H1 (cell line): ENCODE data around the gene CTNNA3. TPM values are rescaled to one million over a fixed set of nuclear protein-coding genes. Genes with fewer than 3 reads are reported as not detected.

Experiments used
- CTCF ChIA-PET: fragments of 300-600 bp; sonication (Branson Sonifier 250); formaldehyde crosslinking; loops from one replicate; lab custom pipeline; 2021; ENCODE audit not compliant: partially characterized antibody; lab: Charles Lee
- POLR2A ChIA-PET: fragments of 300-600 bp; sonication (Branson Sonifier 250); formaldehyde crosslinking; loops from one replicate; lab custom pipeline; 2021; ENCODE audit warnings: inconsistent platforms; ENCODE audit not compliant: partially characterized antibody; lab: Charles Lee
- DNase-seq, 2 experiments: peaks; one replicate each; pipeline versions ENCODE4 v3.0.0 to v3.0.0-alpha.2; 2010 to 2022; ENCODE audit warnings: low spot score in 2 of 2, low read depth in 1 of 2, mixed read lengths in 1 of 2
- FAIRE-seq: peaks from 2 replicates; lab custom pipeline; 2011; peaks lifted over from hg19 to GRCh38; lab: Jason Lieb, UNC
- H2AFZ ChIP-seq: 2 replicates; pipeline ENCODE4 v1.8.1; 2012; ENCODE audit warnings: low read length, inconsistent platforms
- H2AK5ac ChIP-seq: 2 replicates; pipeline ENCODE4 v1.6.1; 2013; ENCODE audit warnings: low read depth, low read length
- H2BK120ac ChIP-seq: replicated peaks from 2 replicates; pipeline ENCODE3; 2013; ENCODE audit warnings: low read depth, low read length, inconsistent platforms
- H2BK12ac ChIP-seq: 2 replicates; pipeline ENCODE4 v1.6.1; 2013; ENCODE audit warnings: low read depth, low read length
- H2BK15ac ChIP-seq: 2 replicates; pipeline ENCODE4 v1.6.1; 2013; ENCODE audit warnings: low read length
- H2BK20ac ChIP-seq: 2 replicates; pipeline ENCODE4 v1.6.1; 2013; ENCODE audit warnings: low read length
- H2BK5ac ChIP-seq: 2 replicates; pipeline ENCODE4 v1.6.1; 2013; ENCODE audit warnings: low read depth, low read length
- H3K14ac ChIP-seq: 2 replicates; pipeline ENCODE4 v1.6.1; 2013; ENCODE audit warnings: inconsistent platforms; ENCODE audit not compliant: insufficient read length
- H3K18ac ChIP-seq: 2 replicates; pipeline ENCODE4 v1.6.1; 2013; ENCODE audit warnings: low read length; ENCODE audit errors: extremely low read depth
- H3K23ac ChIP-seq: 2 replicates; pipeline ENCODE4 v1.6.1; 2013; ENCODE audit warnings: inconsistent platforms; ENCODE audit not compliant: insufficient read length
- H3K23me2 ChIP-seq: 2 replicates; pipeline ENCODE4 v1.6.1; 2013; ENCODE audit warnings: low read depth, low read length
- H3K27ac ChIP-seq: 2 replicates; pipeline ENCODE4 v1.6.1; 2011; ENCODE audit warnings: low read depth, low read length, inconsistent platforms
- H3K27me3 ChIP-seq, 4 experiments: replicated peaks in 1 of 4; 1 replicate in 1 of 4; 2 replicates in 3 of 4; pipeline versions ENCODE4 v1.6.1 to v1.8.1; 2011 to 2013; ENCODE audit warnings: low read length in 3 of 4, mild to moderate bottlenecking in 3 of 4, inconsistent platforms in 2 of 4, mixed read lengths in 2 of 4, moderate library complexity in 1 of 4; ENCODE audit not compliant: control insufficient read depth in 3 of 4, insufficient read depth in 3 of 4; ENCODE audit errors: extremely low read depth in 1 of 4
- H3K36me3 ChIP-seq, 4 experiments: 2 replicates each; pipeline versions ENCODE4 v1.6.1 to v1.8.1; 2011 to 2013; ENCODE audit warnings: mild to moderate bottlenecking in 4 of 4, low read length in 3 of 4, moderate library complexity in 2 of 4, control low read depth in 1 of 4, inconsistent platforms in 1 of 4; ENCODE audit not compliant: insufficient read depth in 4 of 4, control insufficient read depth in 2 of 4
- H3K4ac ChIP-seq: replicated peaks from 2 replicates; pipeline ENCODE3; 2013; ENCODE audit warnings: low read length, low read depth, mixed read lengths, inconsistent platforms; ENCODE audit not compliant: insufficient read length
- H3K4me1 ChIP-seq, 4 experiments: replicated peaks in 1 of 4; 1 replicate in 1 of 4; 2 replicates in 3 of 4; pipeline versions ENCODE4 v1.6.1 to v1.8.1; 2011 to 2013; ENCODE audit warnings: low read length in 3 of 4, inconsistent platforms in 2 of 4, mixed read lengths in 1 of 4; ENCODE audit not compliant: insufficient read depth in 4 of 4, control insufficient read depth in 3 of 4
- H3K4me2 ChIP-seq, 2 experiments: 2 replicates each; pipeline versions ENCODE4 v1.6.1 to v1.8.1; 2011 to 2013; ENCODE audit warnings: low read depth in 2 of 2, low read length in 2 of 2, control low read depth in 1 of 2, inconsistent platforms in 1 of 2, mild to moderate bottlenecking in 1 of 2; ENCODE audit not compliant: insufficient read depth in 1 of 2
- H3K4me3 ChIP-seq, 4 experiments: fragments of 200-600, 300-600 bp in 1 of 4; sonication (generic), shearing (Covaris generic), sonication (Bioruptor Twin) in 1 of 4; 2 replicates each; pipeline versions ENCODE4 v1.5.1 to v1.8.1; 2011 to 2016; ENCODE audit warnings: low read length in 4 of 4, low read depth in 3 of 4, control low read depth in 2 of 4, inconsistent platforms in 2 of 4, mild to moderate bottlenecking in 2 of 4, mixed read lengths in 1 of 4, moderate library complexity in 1 of 4; ENCODE audit not compliant: insufficient read depth in 2 of 4; ENCODE audit errors: extremely low read depth in 1 of 4
- H3K56ac ChIP-seq: replicated peaks from 2 replicates; pipeline ENCODE3; 2013; ENCODE audit warnings: low read depth, mild to moderate bottlenecking, mixed read lengths, low read length, inconsistent platforms; ENCODE audit not compliant: insufficient read length
- H3K79me1 ChIP-seq: 2 replicates; pipeline ENCODE4 v1.6.1; 2013; ENCODE audit warnings: low read depth, low read length, control low read depth
- H3K79me2 ChIP-seq, 2 experiments: 2 replicates each; pipeline versions ENCODE4 v1.6.1 to v1.8.1; 2012 to 2013; ENCODE audit warnings: low read length in 2 of 2, mild to moderate bottlenecking in 2 of 2, inconsistent platforms in 1 of 2; ENCODE audit not compliant: insufficient read depth in 2 of 2, control insufficient read depth in 1 of 2
- H3K9ac ChIP-seq, 4 experiments: replicated peaks in 1 of 4; 1 replicate in 1 of 4; 2 replicates in 3 of 4; pipeline versions ENCODE4 v1.6.1 to v1.8.1; 2011 to 2013; ENCODE audit warnings: low read depth in 3 of 4, low read length in 3 of 4, control low read depth in 2 of 4, mild to moderate bottlenecking in 2 of 4, moderate library complexity in 2 of 4, inconsistent platforms in 1 of 4; ENCODE audit errors: extremely low read depth in 1 of 4
- H3K9me3 ChIP-seq, 2 experiments: 2 replicates each; pipeline versions ENCODE4 v1.6.1 to v1.8.1; 2012 to 2013; ENCODE audit warnings: mild to moderate bottlenecking in 2 of 2, moderate library complexity in 2 of 2, control low read depth in 1 of 2, inconsistent platforms in 1 of 2, low read depth in 1 of 2, low read length in 1 of 2, mixed read lengths in 1 of 2; ENCODE audit not compliant: insufficient read depth in 2 of 2
- H4K20me1 ChIP-seq, 2 experiments: replicated peaks in 1 of 2; 2 replicates each; pipeline versions ENCODE3 to v1.8.1; 2011 to 2013; ENCODE audit warnings: inconsistent platforms in 2 of 2, low read length in 2 of 2, mild to moderate bottlenecking in 1 of 2; ENCODE audit not compliant: insufficient read depth in 2 of 2, control insufficient read depth in 1 of 2
- H4K5ac ChIP-seq: 2 replicates; pipeline ENCODE4 v1.6.1; 2013; ENCODE audit warnings: low read length, low read depth, mixed read lengths, inconsistent platforms; ENCODE audit not compliant: insufficient read length
- H4K8ac ChIP-seq: 2 replicates; pipeline ENCODE4 v1.8.0; 2013; ENCODE audit warnings: mild to moderate bottlenecking, moderate library complexity, low read length, inconsistent platforms; ENCODE audit not compliant: insufficient read depth; ENCODE audit errors: extremely low read depth
- H4K91ac ChIP-seq: replicated peaks from 2 replicates; pipeline ENCODE3; 2013; ENCODE audit warnings: low read length, mixed read lengths, inconsistent platforms; ENCODE audit not compliant: insufficient read length
- CBX5 ChIP-seq: fragments of 300-800, 300-1000 bp; sonication (generic); IDR thresholded peaks from 2 replicates; pipeline ENCODE4 v1.7.1; 2016; ENCODE audit warnings: antibody characterized with exemption, low read length, low read depth
- WGBS, 2 experiments: shearing (Covaris generic) in 1 of 2; methylation state at CpG; one replicate each; pipeline versions ENCODE4 v1.1.6 to v1.1.7; 2013 to 2015; ENCODE audit warnings: low lambda C conversion rate in 2 of 2, mixed read lengths in 2 of 2, inconsistent platforms in 1 of 2, low coverage in 1 of 2, missing lambda C conversion rate in 1 of 2; ENCODE audit not compliant: insufficient replicate concordance in 2 of 2, insufficient coverage in 1 of 2, insufficient read length in 1 of 2; ENCODE audit errors: extremely low coverage in 1 of 2, missing lambda C conversion rate in 1 of 2; 5-methylcytosine and 5-hydroxymethylcytosine counted together
- polyA plus RNA-seq, 7 experiments: library from polyadenylated mRNA; depleted of rRNA in 3 of 7; stranded (reverse) in 5 of 7; unstranded in 2 of 7; fragments of >200 nt in 5 of 7; fragments of 200-250 nt in 2 of 7; gene quantifications; 1 replicate in 5 of 7; 2 replicates in 1 of 7; 4 replicates in 1 of 7; pipeline versions ENCODE4 v1.2.1 to v1.2.3, GENCODE V29; 2011 to 2013; ENCODE audit warnings: missing spikeins in 2 of 7, mixed read lengths in 2 of 7
- total RNA-seq: library from RNA; stranded (reverse); fragmentation: NEBNext Ultra II Directional; extraction: Animal tissue kit (Norgen Biotek cat#: 25700); gene quantifications from 2 replicates; pipeline ENCODE4 v1.2.1, GENCODE V29; 2021

The CTNNA3 gene
- total and polyA plus RNA-seq, 2 of the 8 experiments (the other 6 are each of a cell fraction or from before 2014, with no cell fraction given), result 1.3 to 1.5 TPM

DNA sequence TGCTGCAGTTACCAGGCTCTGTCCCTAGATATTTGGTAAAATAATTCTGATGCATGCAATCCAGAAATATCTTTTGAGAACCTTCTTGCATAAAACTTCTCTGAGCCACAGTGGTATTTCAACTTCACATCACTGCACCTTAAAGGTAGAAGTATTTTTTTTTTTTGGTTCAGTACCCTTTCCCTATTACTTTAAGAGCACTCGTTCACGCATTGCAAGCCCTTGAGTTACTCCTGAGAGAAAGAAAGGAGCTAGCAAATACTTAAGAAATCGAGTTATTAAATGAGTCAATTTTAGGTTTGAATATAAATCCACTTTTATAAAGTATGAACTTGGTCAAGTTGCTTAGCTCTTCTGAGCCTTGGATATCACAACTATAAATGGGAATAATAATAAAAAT, 1377.2 kb downstream of the CTNNA3 start:
- Histone ChIP-seq H3K4me2 (no peak overlapping the region), H4K20me1 (no peaks in the 10 kb centered on the region), H3K23me2 (no peaks in the 10 kb centered on the region; the same call in 1 of the 2 replicates), H2BK20ac (no peak overlapping the region), H3K4ac (no peak overlapping the region), H2BK12ac (no peak overlapping the region), H4K91ac (no peak overlapping the region), H2BK5ac (no peak overlapping the region), H3K9me3 (no peaks in the 10 kb centered on the region), H3K79me2 (no peaks in the 10 kb centered on the region), H3K27ac (no peak overlapping the region), H3K56ac (no peak overlapping the region), H4K8ac (no peak overlapping the region), H3K36me3 (no peaks in the 10 kb centered on the region), H3K18ac (no peak overlapping the region), H3K23ac (no peak overlapping the region), H2AK5ac (no peak overlapping the region), H2BK120ac (no peak overlapping the region), H2AFZ (no peak overlapping the region), H3K27me3 (peaks cover 0 to 1% (median 0%) of the 10 kb centered on the region in 4 experiments; a peak in 1 of 7 replicates), H3K4me3 (no peak overlapping the region), H3K4me1 (no peaks in the 10 kb centered on the region), H3K14ac (no peak overlapping the region), H2BK15ac (no peak overlapping the region), H3K9ac (no peak overlapping the region), H3K79me1 (no peaks in the 10 kb centered on the region), H4K5ac (no peak overlapping the region)
- WGBS, 2 experiments, result 91% methylated on average over 3 of the region's 3 CpGs; no CpG with 5 or more reads in 1 of the 2 experiments
- CTCF ChIA-PET, result interaction anchor here (0.7 to 1.3 kb wide), 3 partner anchors 56 to 161 kb away, joined by 3 read pairs; no protein-coding TSS in a partner anchor
- no peak for FAIRE-seq
- no peak for DNase-seq
- POLR2A ChIA-PET, result no interaction called here
- no peak for TF ChIP-seq CBX5
